SK-N-MC (cell line): ENCODE data around the gene NIM1K.
A peak's percentile ranks its signal among the peaks of the same experiment; 100 is the strongest.
"Not testable (repeated sequence)": the region's sequence is repeated elsewhere in the genome, so short reads cannot be mapped to it uniquely, and the experiment has no call there.

Experiments
- DNase-seq: peaks from one replicate; pipeline ENCODE4 v3.0.0-alpha.2; 2011; ENCODE audit warnings: low read depth, low spot score
- H3K27ac ChIP-seq: fragments of 200-600 bp; sonication (generic); 2 replicates; pipeline ENCODE4 v1.5.1; 2016; ENCODE audit warnings: mixed run types
- H3K36me3 ChIP-seq: fragments of 200-600 bp; sonication (generic); 2 replicates; pipeline ENCODE4 v1.6.1; 2017; ENCODE audit warnings: antibody characterized with exemption, low read length, mixed read lengths; ENCODE audit not compliant: insufficient read depth
- H3K4me3 ChIP-seq: fragments of 200-600 bp; sonication (generic); 2 replicates; pipeline ENCODE4 v1.5.1; 2016
- H3K9ac ChIP-seq: fragments of 200-600 bp; sonication (generic); 2 replicates; pipeline ENCODE4 v1.8.0; 2017; ENCODE audit warnings: mixed run types, mixed read lengths; ENCODE audit not compliant: insufficient read length
- H3K9me3 ChIP-seq: fragments of 200-600 bp; sonication (generic); 2 replicates; pipeline ENCODE4 v1.6.1; 2017; ENCODE audit warnings: low read depth, mild to moderate bottlenecking, antibody characterized with exemption, low read length, moderate library complexity, mixed read lengths
- EZH2 ChIP-seq: fragments of 200-600 bp; sonication (generic); IDR thresholded peaks from one replicate; pipeline ENCODE4 v1.6.1; 2017; ENCODE audit warnings: antibody characterized with exemption
- FOXP2 ChIP-seq: optimal IDR thresholded peaks from 2 replicates; pipeline ENCODE3; 2011; ENCODE audit warnings: mild to moderate bottlenecking, moderate library complexity; ENCODE audit not compliant: insufficient read depth; ENCODE audit errors: extremely low read length, control extremely low read depth
- POLR2AphosphoS5 ChIP-seq: IDR thresholded peaks from 2 replicates; pipeline ENCODE4 v1.6.1; 2012; ENCODE audit warnings: mild to moderate bottlenecking, low read depth, low read length, borderline replicate concordance

Gene NIM1K

DNA sequence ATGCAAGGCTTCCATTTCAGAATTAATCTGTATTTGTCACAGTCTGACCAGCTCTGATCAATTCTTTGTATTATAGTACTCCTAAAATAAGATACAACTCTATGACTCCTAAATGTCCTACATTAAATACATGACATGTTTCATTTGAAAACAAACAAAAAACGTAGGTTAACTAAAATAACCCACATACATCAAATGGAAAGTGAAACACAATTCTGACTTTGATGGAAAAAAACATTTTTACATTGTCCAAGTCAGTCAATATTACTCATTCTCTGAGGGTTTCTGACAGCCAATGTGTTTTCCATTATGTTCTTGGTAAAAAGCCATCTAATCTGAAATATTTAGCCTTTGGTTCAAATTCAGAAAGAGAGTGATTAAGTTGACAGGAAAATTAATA, 112.5 kb downstream of the NIM1K start:
- TF ChIP-seq POLR2AphosphoS5 (no peak), FOXP2 (no peak), EZH2 (no peak)
- peaks cover 83% of the 10 kb centered on the region for H3K36me3 ChIP-seq
- H3K9ac ChIP-seq: no peak overlapping the region
- no peak overlapping the region for H3K4me3 ChIP-seq
- peak overlapping the region; percentile 3; the same call in 1 of the 2 replicates for H3K27ac ChIP-seq
- no peaks in the 10 kb centered on the region for H3K9me3 ChIP-seq
- DNase-seq: no peak

DNA sequence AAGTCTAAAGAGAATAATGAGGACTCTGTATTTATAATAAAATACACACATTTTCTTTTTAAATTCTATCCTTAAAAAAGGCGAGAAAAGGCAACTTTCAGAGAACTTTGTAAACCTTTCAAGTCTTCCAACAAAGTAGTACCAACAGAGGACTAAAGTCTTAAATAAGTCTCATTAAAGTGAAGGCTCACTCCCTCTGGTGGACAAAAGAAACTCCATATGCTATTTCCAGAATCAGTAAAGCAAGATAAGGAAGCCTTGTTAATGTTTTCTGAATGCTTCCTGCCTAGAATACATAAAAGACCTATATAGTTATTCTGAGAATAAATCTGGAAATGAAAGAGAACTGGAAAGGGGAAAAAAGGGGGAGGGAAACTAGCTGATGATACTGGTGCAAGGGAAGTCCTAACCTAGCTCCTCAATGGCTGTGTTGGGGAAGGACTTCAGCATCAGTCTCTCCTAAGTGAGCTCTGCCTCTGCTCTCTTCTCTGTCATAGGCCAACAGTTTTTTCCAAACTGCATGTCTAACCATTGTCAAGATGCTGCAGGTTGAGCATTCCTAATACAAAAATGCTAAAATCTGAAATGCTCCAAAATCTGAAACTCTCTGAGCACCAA, 114.0 kb downstream of the NIM1K start:
- Histone ChIP-seq H3K36me3 (peaks cover 82% of the 10 kb centered on the region), H3K27ac (peak overlapping the region; percentile 30; the same call in 1 of the 2 replicates), H3K9ac (no peak overlapping the region), H3K4me3 (no peak overlapping the region), H3K9me3 (no peaks in the 10 kb centered on the region)
- TF ChIP-seq POLR2AphosphoS5: no peak
- no peak for TF ChIP-seq FOXP2
- TF ChIP-seq EZH2: no peak
- DNase-seq: peak; percentile 64

- not testable (repeated sequence) for H3K4me3 ChIP-seq, H3K9ac ChIP-seq, H3K9me3 ChIP-seq, DNase-seq
- Histone ChIP-seq H3K36me3 (peaks cover 83% of the 10 kb centered on the region), H3K27ac (peak overlapping the region; percentile 19; the same call in 1 of the 2 replicates)
Measured at GRCh38 chr5:43306954-43307353, 114.9 kb downstream of the NIM1K start.

GRCh38 chr5:43309122-43309521, 117.1 kb downstream of the NIM1K start:
- H3K36me3 ChIP-seq: peaks cover 67% of the 10 kb centered on the region
- no peak for TF ChIP-seq FOXP2
- no peak for TF ChIP-seq EZH2
- peak overlapping the region; percentile 76 for H3K27ac ChIP-seq
- no peak for DNase-seq
- no peaks in the 10 kb centered on the region for H3K9me3 ChIP-seq
- H3K9ac ChIP-seq: peak overlapping the region; percentile 69
- peak overlapping the region; percentile 99 for H3K4me3 ChIP-seq

GRCh38 chr5:43309637-43310036, 117.6 kb downstream of the NIM1K start:
- TF ChIP-seq EZH2 (no peak), FOXP2 (no peak), POLR2AphosphoS5 (no peak; the same call in 1 of the 2 replicates)
- Histone ChIP-seq H3K36me3 (peaks cover 62% of the 10 kb centered on the region), H3K27ac (peak overlapping the region; percentile 76), H3K9me3 (no peaks in the 10 kb centered on the region), H3K9ac (peak overlapping the region; percentile 55), H3K4me3 (peak overlapping the region; percentile 99)
- no peak for DNase-seq

DNA sequence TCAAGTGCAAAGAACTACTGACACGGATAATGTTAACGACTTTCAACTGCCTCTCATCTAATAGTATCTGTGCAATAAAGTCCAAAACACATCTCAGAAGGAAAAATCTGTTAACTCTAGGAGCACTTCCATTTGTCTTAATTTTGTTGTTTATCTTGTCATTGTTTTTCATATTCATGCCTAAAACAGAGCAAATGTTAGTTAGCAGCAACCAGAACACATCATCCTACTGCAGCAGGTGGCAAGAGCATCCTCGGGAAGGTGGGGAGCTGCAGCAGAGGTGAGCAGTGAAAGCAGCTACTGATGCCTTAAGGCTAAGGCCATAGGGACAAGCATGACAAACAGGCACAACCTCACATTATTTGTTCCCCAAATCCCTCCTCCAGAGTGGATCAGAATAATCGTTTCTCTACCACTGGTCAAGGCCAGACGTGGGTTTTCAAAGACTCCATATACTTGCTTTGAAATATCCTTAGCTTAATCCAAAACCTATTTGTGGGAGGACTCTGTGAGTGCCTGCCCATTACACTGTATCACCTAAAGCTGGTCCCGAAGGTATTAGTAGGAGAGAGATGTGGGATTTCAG, 120.1 kb downstream of the NIM1K start:
- DNase-seq: no peak
- no peak for TF ChIP-seq EZH2
- Histone ChIP-seq H3K36me3 (peaks cover 50% of the 10 kb centered on the region), H3K27ac (peak overlapping the region; percentile 86; the same call in 1 of the 2 replicates), H3K9ac (peak overlapping the region; percentile 95), H3K4me3 (peak overlapping the region; percentile 99), H3K9me3 (no peaks in the 10 kb centered on the region)

- DNase-seq: no peak
- Histone ChIP-seq H3K4me3 (peak overlapping the region; percentile 99), H3K36me3 (peaks cover 47% of the 10 kb centered on the region), H3K9ac (peak overlapping the region; percentile 95), H3K9me3 (no peaks in the 10 kb centered on the region), H3K27ac (peak overlapping the region; percentile 86)
- TF ChIP-seq FOXP2 (no peak), EZH2 (no peak), POLR2AphosphoS5 (no peak)
Measured at GRCh38 chr5:43312699-43313034, 120.6 kb downstream of the NIM1K start.

GRCh38 chr5:43313035-43313853, 121.2 kb downstream of the NIM1K start, which contains the start of gene HMGCS1:
Gene HMGCS1, minus strand, starts transcription at chr5:43313412. Its CDS starts 14,447 bp downstream, at chr5:43298965.
- Histone ChIP-seq H3K9ac (peak within 1 kb of the TSS; percentile 95), H3K9me3 (no peaks in the 10 kb centered on the region), H3K36me3 (peaks cover 41% of the 10 kb centered on the region), H3K27ac (peak within 1 kb of the TSS; percentile 98), H3K4me3 (peak within 1 kb of the TSS; percentile 99)
- TF ChIP-seq POLR2AphosphoS5 (peak; percentile 94), FOXP2 (no peak)
- DNase-seq: peak; percentile 95

GRCh38 chr5:43313854-43314457, 121.9 kb downstream of the NIM1K start:
- peak overlapping the region; percentile 99 for H3K4me3 ChIP-seq
- TF ChIP-seq FOXP2 (no peak), POLR2AphosphoS5 (no peak), EZH2 (no peak)
- DNase-seq: no peak
- H3K36me3 ChIP-seq: peaks cover 34% of the 10 kb centered on the region
- H3K27ac ChIP-seq: peak overlapping the region; percentile 98
- H3K9ac ChIP-seq: peak overlapping the region; percentile 71
- H3K9me3 ChIP-seq: no peaks in the 10 kb centered on the region
